Loucy (cell line): ENCODE measurements around the gene CXCR6.

Experiments used
- CTCF ChIP-seq: fragments of 200-600 bp; sonication (generic); conservative IDR thresholded peaks from 2 replicates; pipeline ENCODE4 v1.5.1; 2014; ENCODE audit warnings: mild to moderate bottlenecking, antibody characterized with exemption, low read length
- EZH2phosphoT487 ChIP-seq: fragments of 200-600 bp; IDR thresholded peaks from 2 replicates; pipeline ENCODE4 v1.6.1; 2018; ENCODE audit warnings: antibody characterized with exemption, mild to moderate bottlenecking, moderate library complexity, borderline replicate concordance

- TF ChIP-seq CTCF (no peak), EZH2phosphoT487 (no peak)
Observed at GRCh38 chr3:45981346-45982074, 38.2 kb downstream of the CXCR6 start.
